ENCODE measurements around the gene TTLL11.
"Not testable (repeated sequence)": the region's sequence is repeated elsewhere in the genome, so short reads cannot be mapped to it uniquely, and the experiment has no call there.

The TTLL11 gene

GRCh38 chr9:122016309-122016708, 76.8 kb downstream of the TTLL11 start:
- Histone ChIP-seq H3K4me1 (ENCODE audit: control insufficient read depth, insufficient read depth, low read length) (peaks cover 38% of the 10 kb centered on the region), H3K4me3 (ENCODE audit: low read depth, low read length) (no peak overlapping the region), H3K36me3 (ENCODE audit: control insufficient read depth, insufficient read depth, low read length) (no peaks in the 10 kb centered on the region), H3K27me3 (ENCODE audit: control insufficient read depth, insufficient read depth, low read length) (no peaks in the 10 kb centered on the region; the same call in 1 of the 2 replicates), H3K9ac (ENCODE audit: low read depth, low read length) (no peak overlapping the region), H3K27ac (ENCODE audit: low read depth, low read length) (no peak overlapping the region), H3K9me3 (ENCODE audit: control insufficient read depth, insufficient read depth, low read length) (no peaks in the 10 kb centered on the region)

GRCh38 chr9:122015170-122015821, 77.8 kb downstream of the TTLL11 start:
- no peaks in the 10 kb centered on the region for H3K27me3 ChIP-seq (ENCODE audit: control insufficient read depth, insufficient read depth, low read length)
- H3K9me3 ChIP-seq (ENCODE audit: control insufficient read depth, insufficient read depth, low read length): no peaks in the 10 kb centered on the region
- H3K9ac ChIP-seq (ENCODE audit: low read depth, low read length): no peak overlapping the region
- no peak overlapping the region for H3K27ac ChIP-seq (ENCODE audit: low read depth, low read length)
- no peaks in the 10 kb centered on the region for H3K36me3 ChIP-seq (ENCODE audit: control insufficient read depth, insufficient read depth, low read length)
- peaks cover 28% of the 10 kb centered on the region for H3K4me1 ChIP-seq (ENCODE audit: control insufficient read depth, insufficient read depth, low read length)
- H3K4me3 ChIP-seq (ENCODE audit: low read depth, low read length): no peak overlapping the region

- Histone ChIP-seq H3K27ac (ENCODE audit: low read depth, low read length) (no peak overlapping the region), H3K27me3 (ENCODE audit: control insufficient read depth, insufficient read depth, low read length) (no peaks in the 10 kb centered on the region), H3K4me1 (ENCODE audit: control insufficient read depth, insufficient read depth, low read length) (peaks cover 17% of the 10 kb centered on the region), H3K36me3 (ENCODE audit: control insufficient read depth, insufficient read depth, low read length) (no peaks in the 10 kb centered on the region), H3K4me3 (ENCODE audit: low read depth, low read length) (no peak overlapping the region), H3K9ac (ENCODE audit: low read depth, low read length) (no peak overlapping the region), H3K9me3 (ENCODE audit: control insufficient read depth, insufficient read depth, low read length) (no peaks in the 10 kb centered on the region)
Observed at GRCh38 chr9:122011818-122012498, 81.2 kb downstream of the TTLL11 start.

- 0 out of 2 replicates have a peak, but pooled peaks cover 12% of the 10 kb centered on the region for H3K27me3 ChIP-seq (ENCODE audit: control insufficient read depth, insufficient read depth, low read length)
- no peaks in the 10 kb centered on the region for H3K9me3 ChIP-seq (ENCODE audit: control insufficient read depth, insufficient read depth, low read length)
- no peak overlapping the region for H3K4me3 ChIP-seq (ENCODE audit: low read depth, low read length)
- no peak overlapping the region for H3K27ac ChIP-seq (ENCODE audit: low read depth, low read length)
- no peaks in the 10 kb centered on the region for H3K36me3 ChIP-seq (ENCODE audit: control insufficient read depth, insufficient read depth, low read length)
- no peaks in the 10 kb centered on the region for H3K4me1 ChIP-seq (ENCODE audit: control insufficient read depth, insufficient read depth, low read length)
- H3K9ac ChIP-seq (ENCODE audit: low read depth, low read length): no peak overlapping the region
Observed at GRCh38 chr9:122008559-122008958, 84.5 kb downstream of the TTLL11 start.

- H3K27me3 ChIP-seq (ENCODE audit: control insufficient read depth, insufficient read depth, low read length): peaks cover 17% of the 10 kb centered on the region
- no peaks in the 10 kb centered on the region for H3K9me3 ChIP-seq (ENCODE audit: control insufficient read depth, insufficient read depth, low read length)
- no peaks in the 10 kb centered on the region for H3K36me3 ChIP-seq (ENCODE audit: control insufficient read depth, insufficient read depth, low read length)
- no peak overlapping the region for H3K9ac ChIP-seq (ENCODE audit: low read depth, low read length)
- no peaks in the 10 kb centered on the region for H3K4me1 ChIP-seq (ENCODE audit: control insufficient read depth, insufficient read depth, low read length)
- H3K4me3 ChIP-seq (ENCODE audit: low read depth, low read length): no peak overlapping the region
- H3K27ac ChIP-seq (ENCODE audit: low read depth, low read length): no peak overlapping the region
Observed at GRCh38 chr9:122007837-122008236, 85.3 kb downstream of the TTLL11 start.

- peaks cover 11% of the 10 kb centered on the region for H3K4me1 ChIP-seq (ENCODE audit: control insufficient read depth, insufficient read depth, low read length)
- no peaks in the 10 kb centered on the region for H3K36me3 ChIP-seq (ENCODE audit: control insufficient read depth, insufficient read depth, low read length)
- no peak overlapping the region for H3K27ac ChIP-seq (ENCODE audit: low read depth, low read length)
- H3K4me3 ChIP-seq (ENCODE audit: low read depth, low read length): no peak overlapping the region
- H3K9ac ChIP-seq (ENCODE audit: low read depth, low read length): no peak overlapping the region
- no peaks in the 10 kb centered on the region for H3K9me3 ChIP-seq (ENCODE audit: control insufficient read depth, insufficient read depth, low read length)
- peaks cover 26% of the 10 kb centered on the region for H3K27me3 ChIP-seq (ENCODE audit: control insufficient read depth, insufficient read depth, low read length)
Observed at GRCh38 chr9:122005597-122005996, 87.5 kb downstream of the TTLL11 start.

GRCh38 chr9:122004589-122004988, 88.5 kb downstream of the TTLL11 start:
- H3K9me3 ChIP-seq (ENCODE audit: control insufficient read depth, insufficient read depth, low read length): no peaks in the 10 kb centered on the region
- H3K36me3 ChIP-seq (ENCODE audit: control insufficient read depth, insufficient read depth, low read length): no peaks in the 10 kb centered on the region
- H3K4me3 ChIP-seq (ENCODE audit: low read depth, low read length): no peak overlapping the region
- peaks cover 11% of the 10 kb centered on the region for H3K4me1 ChIP-seq (ENCODE audit: control insufficient read depth, insufficient read depth, low read length)
- no peak overlapping the region for H3K27ac ChIP-seq (ENCODE audit: low read depth, low read length)
- H3K9ac ChIP-seq (ENCODE audit: low read depth, low read length): no peak overlapping the region
- peaks cover 34% of the 10 kb centered on the region for H3K27me3 ChIP-seq (ENCODE audit: control insufficient read depth, insufficient read depth, low read length)

GRCh38 chr9:122001491-122002201, 91.5 kb downstream of the TTLL11 start:
- H3K4me1 ChIP-seq (ENCODE audit: control insufficient read depth, insufficient read depth, low read length): peaks cover 11% of the 10 kb centered on the region
- H3K9me3 ChIP-seq (ENCODE audit: control insufficient read depth, insufficient read depth, low read length): no peaks in the 10 kb centered on the region
- H3K36me3 ChIP-seq (ENCODE audit: control insufficient read depth, insufficient read depth, low read length): no peaks in the 10 kb centered on the region
- H3K27me3 ChIP-seq (ENCODE audit: control insufficient read depth, insufficient read depth, low read length): peaks cover 39% of the 10 kb centered on the region
- H3K4me3 ChIP-seq (ENCODE audit: low read depth, low read length): no peak overlapping the region
- no peak overlapping the region for H3K9ac ChIP-seq (ENCODE audit: low read depth, low read length)
- peak overlapping the region; percentile 12 for H3K27ac ChIP-seq (ENCODE audit: low read depth, low read length)

GRCh38 chr9:122000526-122000925, 92.6 kb downstream of the TTLL11 start:
- H3K9ac ChIP-seq (ENCODE audit: low read depth, low read length); H3K4me3 ChIP-seq (ENCODE audit: low read depth, low read length); H3K36me3 ChIP-seq (ENCODE audit: control insufficient read depth, insufficient read depth, low read length); H3K27ac ChIP-seq (ENCODE audit: low read depth, low read length); H3K9me3 ChIP-seq (ENCODE audit: control insufficient read depth, insufficient read depth, low read length): not testable (repeated sequence)
- Histone ChIP-seq H3K27me3 (ENCODE audit: control insufficient read depth, insufficient read depth, low read length) (peaks cover 39% of the 10 kb centered on the region), H3K4me1 (ENCODE audit: control insufficient read depth, insufficient read depth, low read length) (peaks cover 11% of the 10 kb centered on the region)

- H3K9me3 ChIP-seq (ENCODE audit: control insufficient read depth, insufficient read depth, low read length): no peaks in the 10 kb centered on the region
- H3K27ac ChIP-seq (ENCODE audit: low read depth, low read length): no peak overlapping the region
- H3K4me3 ChIP-seq (ENCODE audit: low read depth, low read length): no peak overlapping the region
- peaks cover 11% of the 10 kb centered on the region for H3K4me1 ChIP-seq (ENCODE audit: control insufficient read depth, insufficient read depth, low read length)
- no peaks in the 10 kb centered on the region for H3K36me3 ChIP-seq (ENCODE audit: control insufficient read depth, insufficient read depth, low read length)
- peaks cover 32% of the 10 kb centered on the region for H3K27me3 ChIP-seq (ENCODE audit: control insufficient read depth, insufficient read depth, low read length)
- no peak overlapping the region for H3K9ac ChIP-seq (ENCODE audit: low read depth, low read length)
Observed at GRCh38 chr9:121999556-121999955, 93.6 kb downstream of the TTLL11 start.

GRCh38 chr9:121998513-121999049, 94.5 kb downstream of the TTLL11 start:
- Histone ChIP-seq H3K4me1 (ENCODE audit: control insufficient read depth, insufficient read depth, low read length) (peaks cover 11% of the 10 kb centered on the region), H3K27ac (ENCODE audit: low read depth, low read length) (no peak overlapping the region), H3K9me3 (ENCODE audit: control insufficient read depth, insufficient read depth, low read length) (no peaks in the 10 kb centered on the region), H3K4me3 (ENCODE audit: low read depth, low read length) (no peak overlapping the region), H3K36me3 (ENCODE audit: control insufficient read depth, insufficient read depth, low read length) (no peaks in the 10 kb centered on the region), H3K9ac (ENCODE audit: low read depth, low read length) (no peak overlapping the region), H3K27me3 (ENCODE audit: control insufficient read depth, insufficient read depth, low read length) (peaks cover 30% of the 10 kb centered on the region)

Data from HUES48 (cell line).